GM19043 (cell line): ENCODE measurements around the gene XYLT1.

ENCODE experiments used
- ATAC-seq: cut with Tn5 transposase; IDR thresholded peaks from one replicate; pipeline ENCODE4 v1.9.1; 2021; ENCODE audit warnings: low read depth; ENCODE audit not compliant: unreplicated experiment

The XYLT1 gene

GRCh38 chr16:17362183-17362582 lies 108.6 kb downstream of the XYLT1 start:
- ATAC-seq: no peak

- ATAC-seq: no peak
Observed at GRCh38 chr16:17360693-17361122, 110.1 kb downstream of the XYLT1 start.

- ATAC-seq: no peak
Observed at GRCh38 chr16:17359788-17360390, 110.9 kb downstream of the XYLT1 start.

DNA sequence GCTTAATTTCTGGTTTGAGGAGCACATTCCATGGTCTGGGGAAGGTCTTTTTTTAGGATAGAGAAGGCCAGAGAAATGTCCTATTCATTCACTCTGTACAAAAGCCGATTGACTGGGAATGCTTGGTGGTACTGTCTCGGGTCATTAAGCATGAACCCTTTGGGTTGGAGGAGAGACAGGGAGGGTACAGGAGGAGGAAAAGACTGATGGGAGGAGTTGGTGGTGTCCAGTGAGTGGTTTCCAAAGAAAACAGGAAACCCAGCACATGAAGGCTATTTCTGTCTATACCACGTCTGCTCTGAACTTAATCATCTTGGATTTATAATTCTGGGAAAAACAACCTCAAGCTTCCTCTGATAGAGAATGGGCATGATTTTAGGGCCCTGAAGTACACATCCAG lies 111.9 kb downstream of the XYLT1 start:
- no peak for ATAC-seq

GRCh38 chr16:17358355-17358754 lies 112.4 kb downstream of the XYLT1 start:
- ATAC-seq: no peak

GRCh38 chr16:17357307-17358062 lies 113.3 kb downstream of the XYLT1 start:
- no peak for ATAC-seq

DNA sequence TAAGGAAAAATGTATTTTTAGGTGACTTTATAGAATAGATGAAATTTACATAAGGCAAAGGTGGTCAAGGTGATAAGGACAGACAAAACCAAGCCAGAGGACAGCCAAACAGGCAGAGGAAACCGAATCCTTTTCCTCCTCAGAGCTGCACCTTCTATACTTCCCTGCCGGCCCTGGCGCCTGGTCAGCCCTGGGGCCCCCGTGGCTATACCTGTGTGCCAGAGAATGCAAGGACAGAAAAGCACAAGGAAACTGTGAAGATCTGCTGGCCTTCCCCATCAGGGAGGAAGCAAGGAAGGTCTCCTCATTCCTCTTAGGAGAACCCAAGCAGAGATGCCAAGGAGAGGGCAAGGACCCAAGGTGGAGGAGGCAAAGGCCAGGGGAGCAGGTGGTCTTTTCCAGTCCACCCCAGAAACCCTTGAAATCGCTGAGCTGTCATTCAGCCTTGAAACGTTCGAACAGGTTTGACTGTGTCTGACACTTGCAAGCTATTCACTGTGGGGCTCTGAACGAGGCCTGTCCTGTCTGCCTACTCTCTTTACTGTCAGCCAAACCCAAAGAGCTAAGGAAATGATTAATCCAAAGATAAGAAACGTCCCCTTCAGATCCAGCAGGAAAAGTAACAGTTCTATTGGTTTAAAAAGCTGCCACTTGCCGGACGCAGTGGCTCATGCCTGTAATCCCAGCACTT lies 114.4 kb downstream of the XYLT1 start:
- ATAC-seq: no peak

DNA sequence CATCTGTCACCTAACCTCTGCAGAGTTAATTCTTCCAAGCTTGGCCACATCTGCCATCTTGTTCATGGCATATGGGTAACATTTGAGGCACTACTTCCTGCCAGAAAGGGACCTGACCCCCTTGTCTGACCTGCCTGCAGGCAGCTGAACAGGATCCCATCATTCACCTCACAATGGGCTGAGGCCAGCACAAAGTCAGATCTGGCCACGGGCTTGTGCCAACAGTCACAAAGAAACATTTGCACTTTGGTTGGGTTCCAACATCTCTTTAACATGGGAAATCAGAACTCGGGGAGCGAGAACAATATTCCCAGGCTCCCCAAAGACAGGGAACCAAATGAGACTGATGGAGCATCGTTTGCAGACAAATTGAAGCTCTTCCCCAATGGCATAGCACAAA lies 116.1 kb downstream of the XYLT1 start:
- ATAC-seq: no peak

GRCh38 chr16:17354141-17354601 lies 116.6 kb downstream of the XYLT1 start:
- no peak for ATAC-seq

DNA sequence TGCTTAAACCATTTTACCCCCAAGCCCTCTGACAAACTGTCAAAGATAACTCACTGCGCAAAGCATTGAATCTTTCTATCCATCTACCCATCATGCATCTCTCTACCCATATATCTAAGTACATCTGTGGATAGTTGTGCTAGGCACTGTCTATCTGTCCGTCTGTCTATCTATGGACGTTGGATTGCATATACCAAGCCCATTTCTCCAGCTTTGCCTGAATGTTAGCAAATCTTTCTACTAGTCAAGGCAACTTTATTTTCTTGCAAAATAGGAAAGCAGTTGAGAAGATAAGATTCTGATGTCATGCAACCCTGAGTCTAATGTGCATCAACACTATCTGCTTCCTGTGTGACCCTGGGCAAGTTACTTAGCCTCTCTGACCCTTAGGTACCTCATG lies 117.2 kb downstream of the XYLT1 start:
- ATAC-seq: no peak

DNA sequence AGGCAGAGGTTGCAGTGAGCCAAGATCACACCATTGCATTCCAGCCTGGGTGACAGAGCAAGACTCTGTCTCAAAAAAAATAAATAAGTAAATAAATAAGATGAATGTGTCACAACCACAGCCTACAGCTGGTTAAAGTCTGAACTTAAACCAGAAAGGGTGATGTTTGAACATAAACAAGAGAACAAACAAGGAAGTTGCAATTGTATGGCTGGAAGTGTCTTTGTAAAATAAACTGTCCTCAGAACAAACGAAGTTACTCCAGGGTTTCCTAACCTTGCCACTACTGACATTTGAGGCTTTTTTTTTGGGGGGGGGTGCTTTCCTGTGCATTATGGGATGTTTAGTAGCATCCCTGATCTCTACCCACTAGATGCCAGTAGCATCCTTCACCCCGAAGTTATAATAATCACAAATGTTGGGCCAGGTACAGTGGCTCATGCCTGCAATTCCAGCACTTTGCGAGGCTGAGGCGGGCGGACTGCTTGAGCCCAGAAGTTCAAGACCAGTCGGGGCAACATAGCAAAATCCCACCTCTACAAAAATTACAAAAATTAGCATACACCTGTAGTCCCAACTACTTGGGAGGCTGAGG lies 119.2 kb downstream of the XYLT1 start:
- no peak for ATAC-seq

GRCh38 chr16:17350207-17350606 lies 120.6 kb downstream of the XYLT1 start:
- ATAC-seq: no peak

DNA sequence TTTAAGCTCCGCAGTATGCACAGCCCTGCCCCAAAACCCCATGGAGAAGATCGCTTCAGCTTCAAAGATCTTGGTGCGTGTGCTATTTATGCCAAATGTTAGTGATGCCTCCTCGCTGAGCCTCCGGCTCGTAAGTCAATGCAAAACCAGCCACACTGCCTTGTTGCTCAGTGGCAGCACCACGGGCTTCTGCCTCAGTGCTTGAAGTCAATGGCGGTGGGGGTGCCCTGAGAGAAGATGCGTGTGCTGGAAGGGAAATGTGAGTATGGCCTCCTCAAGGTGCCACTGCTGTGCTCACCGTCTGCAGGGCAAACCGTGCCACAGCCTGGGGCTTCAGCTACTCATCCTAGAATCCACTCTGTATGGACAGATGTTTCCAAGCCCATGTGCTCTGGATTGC lies 121.9 kb downstream of the XYLT1 start:
- ATAC-seq: no peak

- ATAC-seq: no peak
Observed at GRCh38 chr16:17348042-17348783, 122.5 kb downstream of the XYLT1 start.

- no peak for ATAC-seq
Observed at GRCh38 chr16:17347624-17348023, 123.1 kb downstream of the XYLT1 start.

- no peak for ATAC-seq
Observed at GRCh38 chr16:17346621-17347569, 123.9 kb downstream of the XYLT1 start.

- ATAC-seq: no peak
Observed at GRCh38 chr16:17345043-17345442, 125.7 kb downstream of the XYLT1 start.

- no peak for ATAC-seq
Observed at GRCh38 chr16:17343728-17344127, 127.0 kb downstream of the XYLT1 start.

DNA sequence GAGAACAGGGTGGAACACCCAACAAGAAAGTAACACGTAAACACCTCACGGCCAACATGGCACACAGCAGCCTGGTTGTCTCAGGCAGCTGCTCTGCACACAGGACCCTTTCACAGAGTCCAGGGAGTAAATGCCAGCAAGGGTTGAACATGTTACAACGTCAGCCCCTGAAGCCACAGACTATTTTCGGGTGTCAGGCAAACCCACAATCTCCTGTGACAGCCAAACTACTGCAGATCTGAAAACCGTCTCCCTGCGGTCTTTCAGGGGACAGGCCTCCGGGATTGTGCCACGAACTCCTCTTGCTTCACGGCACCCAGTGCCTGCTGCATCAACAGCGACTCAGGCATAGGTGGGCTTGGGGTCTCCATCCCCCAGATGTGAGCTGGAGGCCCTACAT lies 127.7 kb downstream of the XYLT1 start:
- no peak for ATAC-seq
